Panc1 (cell line): ENCODE results near the gene CCDC70. TPM values are rescaled to one million over a fixed set of nuclear protein-coding genes. Genes with fewer than 3 reads are reported as not detected.

ENCODE experiments used
- ATAC-seq: fragments of 200-7000 bp; cut with Tn5 transposase; 2 replicates; pipeline ENCODE4 v1.9.1; 2020; ENCODE audit warnings: mild to moderate bottlenecking, moderate library complexity
- BruUV-seq: library from RNA; stranded (reverse); fragments of 400-500 nt; replicated peaks from 2 replicates; lab custom pipeline; 2021; lab: Mats Ljungman, UMichigan
- CTCF ChIA-PET: fragments of 300-600 bp; sonication (Branson Sonifier 250); formaldehyde crosslinking; loops from one replicate; lab custom pipeline; 2022; ENCODE audit warnings: antibody characterized with exemption; lab: Charles Lee
- POLR2A ChIA-PET: fragments of 300-600 bp; sonication (Branson Sonifier 250); formaldehyde crosslinking; loops from one replicate; lab custom pipeline; 2022; ENCODE audit warnings: antibody characterized with exemption; lab: Charles Lee
- DNase-seq: peaks from one replicate; pipeline ENCODE4 v3.0.0-alpha.2; 2010; ENCODE audit warnings: low read depth, low spot score
- H3K27ac ChIP-seq: 2 replicates; pipeline ENCODE4 v1.5.1; 2011; ENCODE audit warnings: mild to moderate bottlenecking, low read length, inconsistent platforms
- H3K27me3 ChIP-seq: fragments of 200-500 bp; sonication (Bioruptor generic); 2 replicates; pipeline ENCODE4 v1.6.0; 2014; ENCODE audit warnings: low read length, inconsistent platforms; ENCODE audit not compliant: control insufficient read depth, insufficient read depth
- H3K36me3 ChIP-seq: fragments of 200-500 bp; sonication (Bioruptor generic); 2 replicates; pipeline ENCODE4 v1.5.1; 2014; ENCODE audit warnings: inconsistent platforms, mild to moderate bottlenecking, low read length, moderate library complexity; ENCODE audit not compliant: control insufficient read depth, insufficient read depth
- H3K4me1 ChIP-seq: 2 replicates; pipeline ENCODE4 v1.5.1; 2011; ENCODE audit warnings: inconsistent platforms, mild to moderate bottlenecking, low read length, moderate library complexity; ENCODE audit not compliant: control insufficient read depth, insufficient read depth
- H3K4me3 ChIP-seq, 2 experiments: 2 replicates each; pipeline ENCODE4 v1.5.1; 2011 to 2012; ENCODE audit warnings: low read depth in 2 of 2, low read length in 2 of 2, mild to moderate bottlenecking in 2 of 2, inconsistent platforms in 1 of 2, moderate library complexity in 1 of 2
- H3K9me3 ChIP-seq: fragments of 200-500 bp; sonication (Bioruptor generic); 2 replicates; pipeline ENCODE4 v1.5.1; 2014; ENCODE audit warnings: low read depth, mild to moderate bottlenecking, inconsistent platforms, low read length, moderate library complexity; ENCODE audit not compliant: control insufficient read depth, insufficient read depth
- POLR2AphosphoS5 ChIP-seq: IDR thresholded peaks from 2 replicates; pipeline ENCODE4 v1.6.1; 2012; ENCODE audit warnings: mild to moderate bottlenecking, low read depth, low read length, moderate library complexity
- SIN3A ChIP-seq: IDR thresholded peaks from 2 replicates; pipeline ENCODE4 v1.6.1; 2012; ENCODE audit warnings: low read depth, mild to moderate bottlenecking, low read length, moderate library complexity, borderline replicate concordance; ENCODE audit not compliant: insufficient read depth
- TCF7L2 ChIP-seq: IDR thresholded peaks from 2 replicates; pipeline ENCODE4 v1.6.1; 2011; ENCODE audit warnings: mild to moderate bottlenecking, low read depth, low read length, inconsistent platforms
- in situ Hi-C: cut with HindIII; loops from 2 replicates; pipeline ENCODE4 v1.10.0; 2016; ENCODE audit warnings: low sequenced_read_pairs, low pct_unique_long_range_greater_than_20kb
- intact Hi-C: fragments of 100-400 bp; cut with micrococcal nuclease; formaldehyde crosslinking; loops from one replicate; pipeline ENCODE4 v1.10.0; 2022; ENCODE audit not compliant: unreplicated experiment
- total RNA-seq: library from RNA; stranded (reverse); gene quantifications from one replicate; pipeline ENCODE4 v1.2.1, GENCODE V29; 2021; ENCODE audit not compliant: unreplicated experiment
- TF ChIP-seq, protein P1 (sequence below): fragments of 450-650 bp; IDR thresholded peaks from 2 replicates; pipeline ENCODE4 v1.5.1; 2017; ENCODE audit warnings: mild to moderate bottlenecking
- TF ChIP-seq, protein P2 (sequence below), 2 experiments: IDR thresholded peaks; 2 replicates each; pipeline ENCODE4 v1.6.1; 2011 to 2012; ENCODE audit warnings: low read depth in 2 of 2, control low read depth in 1 of 2, low read length in 1 of 2, mild to moderate bottlenecking in 1 of 2, moderate library complexity in 1 of 2; ENCODE audit not compliant: insufficient read depth in 1 of 2

CCDC70 gene
- total RNA-seq, 1 experiment from 2014 or later = not detected

DNA sequence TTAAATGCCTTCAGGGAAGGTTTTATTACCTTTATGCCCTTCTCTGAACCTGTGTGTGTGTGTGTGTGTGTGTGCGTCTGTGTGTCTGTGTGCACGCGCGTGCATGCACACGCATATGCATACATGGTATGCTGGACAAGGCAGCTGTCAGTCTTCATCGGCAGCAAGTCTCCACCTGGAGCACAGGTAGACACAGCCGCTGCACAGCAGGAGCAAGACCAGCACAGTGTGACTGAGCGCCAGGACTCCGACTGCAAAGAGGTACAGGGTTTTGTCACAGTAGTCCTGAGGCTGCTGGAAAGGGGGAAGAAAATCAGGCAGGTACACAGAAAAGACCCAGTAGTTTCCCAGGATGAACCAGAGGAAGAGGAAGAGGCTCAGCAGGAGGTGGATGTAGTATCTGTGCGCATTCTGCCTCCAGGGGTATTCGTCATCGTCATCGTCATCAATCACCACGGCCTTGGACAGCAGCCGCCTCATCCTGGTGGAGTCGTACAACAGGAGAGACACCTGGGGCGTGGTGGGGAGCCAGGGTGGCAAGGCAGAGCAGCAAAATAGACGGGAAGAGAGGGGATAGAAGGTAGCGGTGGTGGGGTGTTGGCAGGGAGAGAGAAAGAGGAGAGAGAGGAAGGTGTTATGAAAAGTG is 45.0 kb upstream of the CCDC70 start:
- ChIA-PET CTCF (no interaction called here), POLR2A (no interaction called here)
- intact Hi-C loops (no loop called here), in situ Hi-C loops (no loop called here)
- BruUV-seq = no TSS peak
- no peaks in the 10 kb centered on the region for H3K36me3 ChIP-seq
- DNase-seq (no peak), ATAC-seq (no peak)
- no peaks in the 10 kb centered on the region for H3K9me3 ChIP-seq
- TF ChIP-seq, protein P1, sequence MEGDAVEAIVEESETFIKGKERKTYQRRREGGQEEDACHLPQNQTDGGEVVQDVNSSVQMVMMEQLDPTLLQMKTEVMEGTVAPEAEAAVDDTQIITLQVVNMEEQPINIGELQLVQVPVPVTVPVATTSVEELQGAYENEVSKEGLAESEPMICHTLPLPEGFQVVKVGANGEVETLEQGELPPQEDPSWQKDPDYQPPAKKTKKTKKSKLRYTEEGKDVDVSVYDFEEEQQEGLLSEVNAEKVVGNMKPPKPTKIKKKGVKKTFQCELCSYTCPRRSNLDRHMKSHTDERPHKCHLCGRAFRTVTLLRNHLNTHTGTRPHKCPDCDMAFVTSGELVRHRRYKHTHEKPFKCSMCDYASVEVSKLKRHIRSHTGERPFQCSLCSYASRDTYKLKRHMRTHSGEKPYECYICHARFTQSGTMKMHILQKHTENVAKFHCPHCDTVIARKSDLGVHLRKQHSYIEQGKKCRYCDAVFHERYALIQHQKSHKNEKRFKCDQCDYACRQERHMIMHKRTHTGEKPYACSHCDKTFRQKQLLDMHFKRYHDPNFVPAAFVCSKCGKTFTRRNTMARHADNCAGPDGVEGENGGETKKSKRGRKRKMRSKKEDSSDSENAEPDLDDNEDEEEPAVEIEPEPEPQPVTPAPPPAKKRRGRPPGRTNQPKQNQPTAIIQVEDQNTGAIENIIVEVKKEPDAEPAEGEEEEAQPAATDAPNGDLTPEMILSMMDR = no peak
- TF ChIP-seq SIN3A (no peak), POLR2AphosphoS5 (no peak), TCF7L2 (no peak)
- TF ChIP-seq, protein P2, sequence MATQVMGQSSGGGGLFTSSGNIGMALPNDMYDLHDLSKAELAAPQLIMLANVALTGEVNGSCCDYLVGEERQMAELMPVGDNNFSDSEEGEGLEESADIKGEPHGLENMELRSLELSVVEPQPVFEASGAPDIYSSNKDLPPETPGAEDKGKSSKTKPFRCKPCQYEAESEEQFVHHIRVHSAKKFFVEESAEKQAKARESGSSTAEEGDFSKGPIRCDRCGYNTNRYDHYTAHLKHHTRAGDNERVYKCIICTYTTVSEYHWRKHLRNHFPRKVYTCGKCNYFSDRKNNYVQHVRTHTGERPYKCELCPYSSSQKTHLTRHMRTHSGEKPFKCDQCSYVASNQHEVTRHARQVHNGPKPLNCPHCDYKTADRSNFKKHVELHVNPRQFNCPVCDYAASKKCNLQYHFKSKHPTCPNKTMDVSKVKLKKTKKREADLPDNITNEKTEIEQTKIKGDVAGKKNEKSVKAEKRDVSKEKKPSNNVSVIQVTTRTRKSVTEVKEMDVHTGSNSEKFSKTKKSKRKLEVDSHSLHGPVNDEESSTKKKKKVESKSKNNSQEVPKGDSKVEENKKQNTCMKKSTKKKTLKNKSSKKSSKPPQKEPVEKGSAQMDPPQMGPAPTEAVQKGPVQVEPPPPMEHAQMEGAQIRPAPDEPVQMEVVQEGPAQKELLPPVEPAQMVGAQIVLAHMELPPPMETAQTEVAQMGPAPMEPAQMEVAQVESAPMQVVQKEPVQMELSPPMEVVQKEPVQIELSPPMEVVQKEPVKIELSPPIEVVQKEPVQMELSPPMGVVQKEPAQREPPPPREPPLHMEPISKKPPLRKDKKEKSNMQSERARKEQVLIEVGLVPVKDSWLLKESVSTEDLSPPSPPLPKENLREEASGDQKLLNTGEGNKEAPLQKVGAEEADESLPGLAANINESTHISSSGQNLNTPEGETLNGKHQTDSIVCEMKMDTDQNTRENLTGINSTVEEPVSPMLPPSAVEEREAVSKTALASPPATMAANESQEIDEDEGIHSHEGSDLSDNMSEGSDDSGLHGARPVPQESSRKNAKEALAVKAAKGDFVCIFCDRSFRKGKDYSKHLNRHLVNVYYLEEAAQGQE (IDR thresholded peaks at IDR 0.05; ENCODE audit: insufficient read depth in 1 of 2, low read depth in 2 of 2, low read length in 1 of 2) = no peak
- H3K4me1 ChIP-seq = no peaks in the 10 kb centered on the region
- no peak overlapping the region for H3K27ac ChIP-seq
- H3K27me3 ChIP-seq = no peaks in the 10 kb centered on the region
- no peak overlapping the region for H3K4me3 ChIP-seq

DNA sequence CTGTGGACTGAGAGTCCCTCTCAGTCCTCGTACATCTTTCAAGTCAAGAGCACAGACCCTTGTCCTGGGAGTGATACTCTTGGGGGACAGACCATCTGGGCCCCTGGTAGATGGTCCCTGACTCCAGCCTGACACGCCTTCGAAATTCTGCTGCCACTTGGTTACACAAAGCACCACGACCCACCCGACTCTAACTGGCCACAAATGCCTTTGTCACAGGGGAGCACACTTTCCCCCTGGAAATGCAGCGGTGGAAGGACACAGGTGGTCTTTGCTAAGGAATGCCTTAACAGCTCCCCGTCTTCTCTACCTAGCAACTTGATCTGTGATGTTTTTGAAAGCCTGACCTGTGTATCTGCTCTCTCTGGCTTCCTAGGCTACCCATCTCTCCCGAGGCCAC is 44.1 kb upstream of the CCDC70 start:
- intact Hi-C loops = no loop called here
- in situ Hi-C loops = no loop called here
- Histone ChIP-seq H3K4me1 (no peaks in the 10 kb centered on the region), H3K9me3 (no peaks in the 10 kb centered on the region), H3K4me3 (no peak overlapping the region), H3K36me3 (no peaks in the 10 kb centered on the region), H3K27ac (no peak overlapping the region), H3K27me3 (no peaks in the 10 kb centered on the region)
- POLR2A ChIA-PET = no interaction called here
- no TSS peak for BruUV-seq
- TF ChIP-seq TCF7L2 = no peak
- no peak for TF ChIP-seq SIN3A
- no peak for TF ChIP-seq POLR2AphosphoS5
- TF ChIP-seq, protein P2 (IDR thresholded peaks at IDR 0.05; ENCODE audit: insufficient read depth in 1 of 2, low read depth in 2 of 2, low read length in 1 of 2) = no peak
- TF ChIP-seq, protein P1 = no peak
- DNase-seq = no peak
- CTCF ChIA-PET = interaction anchor here (0.6 kb wide), 1 partner anchor 696 kb away, joined by 4 read pairs; no protein-coding TSS in a partner anchor
- ATAC-seq = no peak
